ENCODE results near the gene LHFPL3. TPM values are rescaled to one million over a fixed set of nuclear protein-coding genes. Genes with fewer than 3 reads are reported as not detected.

LHFPL3 gene
- total and polyA plus RNA-seq, 2 experiments from 2014 or later = not detected

DNA sequence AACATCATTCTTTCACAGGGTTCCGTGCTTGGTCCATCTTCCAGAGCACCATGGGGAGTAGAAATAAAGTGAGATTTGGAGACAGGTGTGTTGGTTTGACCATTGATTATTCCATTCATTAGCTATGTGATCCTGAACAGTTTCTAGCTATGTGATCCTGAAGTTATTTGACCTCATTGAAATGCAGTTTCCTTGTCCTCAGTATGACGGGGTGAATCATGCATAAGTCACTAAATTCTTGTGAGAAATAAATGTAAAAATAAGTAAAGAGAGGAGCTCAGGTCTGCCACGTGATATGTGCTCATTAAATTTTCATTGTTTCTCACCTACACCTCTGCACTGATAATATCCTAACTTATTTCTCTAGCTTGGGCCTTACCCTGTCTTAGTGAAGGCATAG, 34.1 kb upstream of the LHFPL3 start:
- no peak for DNase-seq
- Histone ChIP-seq H3K4me1 (ENCODE audit: insufficient read depth) (no peaks in the 10 kb centered on the region), H3K27ac (no peak overlapping the region), H2AFZ (no peak overlapping the region), H3K9me2 (ENCODE audit: insufficient read depth) (no peaks in the 10 kb centered on the region), H3K9ac (no peak overlapping the region), H4K20me1 (ENCODE audit: insufficient read depth) (no peaks in the 10 kb centered on the region), H3K36me3 (ENCODE audit: low read depth) (no peaks in the 10 kb centered on the region), H3F3A (ENCODE audit: insufficient read depth) (no peaks in the 10 kb centered on the region), H3K4me2 (ENCODE audit: unreplicated experiment) (no peak overlapping the region), H3K79me2 (ENCODE audit: insufficient read depth) (no peaks in the 10 kb centered on the region), H3K4me3 (no peak overlapping the region), H3K27me3 (replicated peaks; ENCODE audit: insufficient read depth) (no peaks in the 10 kb centered on the region), H3K9me3 (ENCODE audit: low read depth) (no peaks in the 10 kb centered on the region)
- in situ Hi-C loops (cut with MboI) = no loop called here
- 14 to 33% methylated on average over 3 of the region's 3 CpGs for WGBS, 2 experiments (ENCODE audit: low coverage in 1 of 2, low lambda C conversion rate in 2 of 2, missing lambda C conversion rate in 2 of 2)
- no peak for TF ChIP-seq EZH2phosphoT487 (IDR thresholded peaks at IDR 0.05; ENCODE audit: insufficient read depth, low read depth)
- no peak for TF ChIP-seq EZH2 (IDR thresholded peaks at IDR 0.05; ENCODE audit: insufficient read depth, poor library complexity, severe bottlenecking)

DNA sequence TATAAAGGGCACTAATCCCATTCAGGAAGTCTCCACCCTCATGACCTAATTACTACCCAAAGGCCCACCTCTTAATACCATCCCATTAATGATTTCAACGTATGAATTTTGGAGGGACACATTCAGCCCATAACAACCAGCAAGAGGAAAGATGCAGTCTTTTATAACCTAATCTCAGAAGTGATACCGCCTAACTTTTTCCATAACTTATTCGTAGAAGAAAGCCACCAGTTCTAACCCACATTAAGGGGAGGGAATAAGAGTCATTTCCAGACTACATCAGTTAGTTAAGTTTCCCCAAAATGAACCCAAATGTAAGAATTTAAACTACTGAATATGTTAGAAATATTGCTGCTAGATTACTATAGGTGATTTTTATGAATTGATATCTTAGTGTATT, 32.1 kb upstream of the LHFPL3 start:
- H3K4me2 ChIP-seq (ENCODE audit: unreplicated experiment) = no peak overlapping the region
- no peaks in the 10 kb centered on the region for H3K4me1 ChIP-seq (ENCODE audit: insufficient read depth)
- H3K9me3 ChIP-seq (ENCODE audit: low read depth) = no peaks in the 10 kb centered on the region
- TF ChIP-seq EZH2 (IDR thresholded peaks at IDR 0.05; ENCODE audit: insufficient read depth, poor library complexity, severe bottlenecking) = no peak
- no peak for TF ChIP-seq EZH2phosphoT487 (IDR thresholded peaks at IDR 0.05; ENCODE audit: insufficient read depth, low read depth)
- no peak overlapping the region for H3K9ac ChIP-seq
- in situ Hi-C loops (cut with MboI) = no loop called here
- WGBS, 2 experiments (ENCODE audit: low coverage in 1 of 2, low lambda C conversion rate in 2 of 2, missing lambda C conversion rate in 2 of 2) = 20 to 35% methylated on average over 3 of the region's 3 CpGs
- no peak overlapping the region for H3K4me3 ChIP-seq
- H4K20me1 ChIP-seq (ENCODE audit: insufficient read depth) = no peaks in the 10 kb centered on the region
- no peaks in the 10 kb centered on the region for H3K27me3 ChIP-seq (replicated peaks; ENCODE audit: insufficient read depth)
- H3K9me2 ChIP-seq (ENCODE audit: insufficient read depth) = no peaks in the 10 kb centered on the region
- H3F3A ChIP-seq (ENCODE audit: insufficient read depth) = no peaks in the 10 kb centered on the region
- no peaks in the 10 kb centered on the region for H3K36me3 ChIP-seq (ENCODE audit: low read depth)
- no peak overlapping the region for H2AFZ ChIP-seq
- H3K27ac ChIP-seq = no peak overlapping the region
- no peaks in the 10 kb centered on the region for H3K79me2 ChIP-seq (ENCODE audit: insufficient read depth)
- DNase-seq = no peak

DNA sequence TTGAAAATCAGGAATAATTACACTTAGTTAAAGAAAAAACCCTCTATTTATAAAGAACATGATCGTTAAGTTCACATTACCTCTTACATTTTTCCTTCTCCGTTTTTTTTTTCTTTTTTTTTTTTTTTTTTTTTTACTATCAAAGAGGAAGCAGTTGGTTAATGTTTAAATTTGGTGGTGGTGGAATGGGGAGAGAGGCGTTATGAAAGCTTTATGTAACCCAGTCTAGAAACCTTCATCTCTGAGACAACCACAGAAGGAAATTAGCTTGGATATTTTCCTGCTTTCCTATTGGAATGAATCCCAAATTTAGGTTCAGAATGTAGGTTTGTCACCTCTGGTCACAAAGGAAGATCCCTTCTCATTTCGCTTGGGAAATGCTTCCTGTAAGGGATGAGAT, 31.5 kb upstream of the LHFPL3 start:
- 15 to 26% methylated on average over 4 of the region's 4 CpGs for WGBS, 2 experiments (ENCODE audit: low coverage in 1 of 2, low lambda C conversion rate in 2 of 2, missing lambda C conversion rate in 2 of 2)
- no peaks in the 10 kb centered on the region for H3K36me3 ChIP-seq (ENCODE audit: low read depth)
- no peaks in the 10 kb centered on the region for H3K79me2 ChIP-seq (ENCODE audit: insufficient read depth)
- no peaks in the 10 kb centered on the region for H4K20me1 ChIP-seq (ENCODE audit: insufficient read depth)
- H3K4me3 ChIP-seq = no peak overlapping the region
- no peaks in the 10 kb centered on the region for H3K4me1 ChIP-seq (ENCODE audit: insufficient read depth)
- H3K9me3 ChIP-seq (ENCODE audit: low read depth) = no peaks in the 10 kb centered on the region
- H3K9me2 ChIP-seq (ENCODE audit: insufficient read depth) = no peaks in the 10 kb centered on the region
- in situ Hi-C loops (cut with MboI) = no loop called here
- no peaks in the 10 kb centered on the region for H3F3A ChIP-seq (ENCODE audit: insufficient read depth)
- no peak overlapping the region for H2AFZ ChIP-seq
- TF ChIP-seq EZH2phosphoT487 (IDR thresholded peaks at IDR 0.05; ENCODE audit: insufficient read depth, low read depth) (no peak), EZH2 (IDR thresholded peaks at IDR 0.05; ENCODE audit: insufficient read depth, poor library complexity, severe bottlenecking) (no peak)
- no peak overlapping the region for H3K4me2 ChIP-seq (ENCODE audit: unreplicated experiment)
- no peak overlapping the region for H3K9ac ChIP-seq
- H3K27me3 ChIP-seq (replicated peaks; ENCODE audit: insufficient read depth) = no peaks in the 10 kb centered on the region
- DNase-seq = no peak
- H3K27ac ChIP-seq = no peak overlapping the region

DNA sequence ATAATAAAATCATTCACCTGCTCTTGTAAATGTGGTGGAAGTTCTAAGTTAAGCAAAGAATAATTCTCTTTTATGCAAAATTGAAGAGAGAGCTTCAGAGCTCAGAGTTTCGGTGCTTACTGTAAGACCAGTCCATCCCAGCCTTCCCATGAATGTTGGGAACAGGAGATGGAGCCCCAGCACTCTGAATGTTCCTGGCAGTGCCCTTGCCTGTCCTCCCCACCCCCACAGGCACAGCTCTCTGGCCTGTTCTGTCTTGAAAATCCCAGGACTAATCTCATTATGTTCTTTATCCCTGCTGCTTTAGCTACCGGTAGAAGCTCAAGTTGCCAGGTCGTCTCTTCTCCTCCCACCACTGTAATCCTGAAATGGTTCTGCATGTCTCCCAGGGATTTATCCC, 29.1 kb upstream of the LHFPL3 start:
- Histone ChIP-seq H2AFZ (no peak overlapping the region), H3K9ac (no peak overlapping the region), H3K4me3 (no peak overlapping the region), H3K9me3 (ENCODE audit: low read depth) (no peaks in the 10 kb centered on the region), H3K36me3 (ENCODE audit: low read depth) (no peaks in the 10 kb centered on the region), H3K79me2 (ENCODE audit: insufficient read depth) (no peaks in the 10 kb centered on the region), H3K4me2 (ENCODE audit: unreplicated experiment) (no peak overlapping the region), H3K9me2 (ENCODE audit: insufficient read depth) (no peaks in the 10 kb centered on the region), H4K20me1 (ENCODE audit: insufficient read depth) (no peaks in the 10 kb centered on the region), H3K4me1 (ENCODE audit: insufficient read depth) (no peaks in the 10 kb centered on the region), H3K27ac (no peak overlapping the region), H3F3A (ENCODE audit: insufficient read depth) (no peaks in the 10 kb centered on the region), H3K27me3 (replicated peaks; ENCODE audit: insufficient read depth) (no peaks in the 10 kb centered on the region)
- TF ChIP-seq EZH2 (IDR thresholded peaks at IDR 0.05; ENCODE audit: insufficient read depth, poor library complexity, severe bottlenecking) (no peak), EZH2phosphoT487 (IDR thresholded peaks at IDR 0.05; ENCODE audit: insufficient read depth, low read depth) (no peak)
- no peak for DNase-seq
- in situ Hi-C loops (cut with MboI) = no loop called here
- WGBS, 2 experiments (ENCODE audit: low coverage in 1 of 2, low lambda C conversion rate in 2 of 2, missing lambda C conversion rate in 2 of 2) = 31 to 35% methylated on average over 3 of the region's 3 CpGs

DNA sequence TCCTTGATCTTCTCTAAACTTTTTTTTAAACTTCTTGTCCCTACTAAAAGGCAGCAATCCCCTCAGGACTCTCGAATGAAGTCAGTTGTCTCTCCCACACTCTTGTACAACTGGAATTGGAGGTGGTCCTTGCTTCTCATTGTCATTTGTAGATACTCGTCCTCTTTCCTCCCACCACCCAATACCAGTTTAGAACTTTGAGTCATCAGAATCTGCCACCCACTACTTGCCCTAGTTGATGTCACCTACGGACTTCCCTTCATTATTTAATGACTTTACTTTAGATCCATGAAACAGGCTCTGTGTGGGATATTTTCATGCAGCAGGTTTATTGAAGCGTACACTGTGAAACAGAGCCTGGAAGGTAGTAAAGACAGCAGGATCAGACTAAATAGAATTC, 28.6 kb upstream of the LHFPL3 start:
- WGBS, 2 experiments (ENCODE audit: low coverage in 1 of 2, low lambda C conversion rate in 2 of 2, missing lambda C conversion rate in 2 of 2) = 5 to 11% methylated on average over 4 of the region's 4 CpGs
- H3K9ac ChIP-seq = no peak overlapping the region
- no peak overlapping the region for H2AFZ ChIP-seq
- H3K4me1 ChIP-seq (ENCODE audit: insufficient read depth) = no peaks in the 10 kb centered on the region
- no peak overlapping the region for H3K4me3 ChIP-seq
- no peaks in the 10 kb centered on the region for H3K79me2 ChIP-seq (ENCODE audit: insufficient read depth)
- no peaks in the 10 kb centered on the region for H3K9me2 ChIP-seq (ENCODE audit: insufficient read depth)
- no peaks in the 10 kb centered on the region for H3F3A ChIP-seq (ENCODE audit: insufficient read depth)
- no peak overlapping the region for H3K4me2 ChIP-seq (ENCODE audit: unreplicated experiment)
- H3K36me3 ChIP-seq (ENCODE audit: low read depth) = no peaks in the 10 kb centered on the region
- no peaks in the 10 kb centered on the region for H3K27me3 ChIP-seq (replicated peaks; ENCODE audit: insufficient read depth)
- no peaks in the 10 kb centered on the region for H3K9me3 ChIP-seq (ENCODE audit: low read depth)
- no peaks in the 10 kb centered on the region for H4K20me1 ChIP-seq (ENCODE audit: insufficient read depth)
- in situ Hi-C loops (cut with MboI) = no loop called here
- no peak overlapping the region for H3K27ac ChIP-seq
- TF ChIP-seq EZH2 (IDR thresholded peaks at IDR 0.05; ENCODE audit: insufficient read depth, poor library complexity, severe bottlenecking) (no peak), EZH2phosphoT487 (IDR thresholded peaks at IDR 0.05; ENCODE audit: insufficient read depth, low read depth) (no peak)
- DNase-seq = no peak

Data from GM23248 (cell line).